B cell (primary cell): Measurements from ENCODE around the gene PGAP3. TPM values are rescaled to one million over a fixed set of nuclear protein-coding genes. Genes with fewer than 3 reads are reported as not detected.
A peak's percentile ranks its signal among the peaks of the same experiment; 100 is the strongest.

Experiments
- ATAC-seq: fragments of 200-7000 bp; cut with Tn5 transposase; one replicate; pipeline ENCODE4 v1.10.0; 2021; ENCODE audit warnings: low read depth, mild to moderate bottlenecking, moderate number of reproducible peaks, moderate library complexity
- CTCF ChIA-PET: fragments of 350-600 bp; sonication (Branson Sonifier 250); formaldehyde crosslinking; loops from one replicate; lab custom pipeline; 2021; ENCODE audit warnings: antibody characterized with exemption, inconsistent platforms; lab: Charles Lee
- POLR2A ChIA-PET: fragments of 350-600 bp; sonication (Branson Sonifier 250); formaldehyde crosslinking; loops from one replicate; lab custom pipeline; 2021; ENCODE audit warnings: antibody characterized with exemption; lab: Charles Lee
- DNase-seq: peaks from one replicate; pipeline ENCODE4 v3.0.0; 2013
- H2AFZ ChIP-seq: 2 replicates; pipeline ENCODE4 v1.6.1; 2012; ENCODE audit warnings: mild to moderate bottlenecking, low read depth, low read length; ENCODE audit not compliant: insufficient read depth, poor library complexity, severe bottlenecking
- H3K27ac ChIP-seq, 2 donors: 1 replicate in 1 of 2; 2 replicates in 1 of 2; pipeline ENCODE4 v1.5.1; 2012 to 2013; ENCODE audit warnings: low read length in 2 of 2, mild to moderate bottlenecking in 2 of 2, moderate library complexity in 1 of 2
- H3K27me3 ChIP-seq, 4 experiments: fragments of 200-600 bp in 1 of 4; sonication (generic) in 1 of 4; replicated peaks in 1 of 4; 1 replicate in 2 of 4; 2 replicates in 2 of 4; pipeline versions ENCODE4 v1.6.1 to v1.7.0; 2013 to 2016; ENCODE audit warnings: low read length in 3 of 4, mild to moderate bottlenecking in 2 of 4, mixed read lengths in 1 of 4, moderate library complexity in 1 of 4; ENCODE audit not compliant: insufficient read depth in 4 of 4, control insufficient read depth in 3 of 4; ENCODE audit errors: control extremely low read depth in 1 of 4
- H3K36me3 ChIP-seq, 2 experiments: replicated peaks in 1 of 2; 1 replicate in 1 of 2; 2 replicates in 1 of 2; pipeline versions ENCODE4 v1.6.1 to v1.7.1; 2013; ENCODE audit warnings: low read length in 1 of 2; ENCODE audit not compliant: insufficient read depth in 2 of 2, control insufficient read depth in 1 of 2; ENCODE audit errors: control extremely low read depth in 1 of 2, extremely low read depth in 1 of 2
- H3K4me1 ChIP-seq, 2 donors: fragments of 200-600 bp in 1 of 2; sonication (generic) in 1 of 2; 1 replicate in 1 of 2; 2 replicates in 1 of 2; pipeline versions ENCODE4 v1.5.1 to v1.6.1; 2013 to 2017; ENCODE audit warnings: low read length in 2 of 2; ENCODE audit not compliant: control insufficient read depth in 2 of 2, insufficient read depth in 2 of 2
- H3K4me2 ChIP-seq: replicated peaks from 2 replicates; pipeline ENCODE3; 2012; ENCODE audit warnings: mild to moderate bottlenecking, low read depth, low read length; ENCODE audit not compliant: poor library complexity, severe bottlenecking
- H3K4me3 ChIP-seq, 5 experiments: fragments of 200-600 bp in 1 of 5; sonication (generic) in 1 of 5; 1 replicate in 3 of 5; 2 replicates in 2 of 5; pipeline versions ENCODE4 v1.5.1 to v1.7.0; 2011 to 2016; ENCODE audit warnings: low read length in 4 of 5, mild to moderate bottlenecking in 4 of 5, low read depth in 2 of 5, control low read depth in 1 of 5, moderate library complexity in 1 of 5; ENCODE audit not compliant: insufficient read depth in 1 of 5; ENCODE audit errors: control extremely low read depth in 1 of 5, extremely low read depth in 1 of 5
- H3K79me2 ChIP-seq: fragments of 200-600 bp; sonication (generic); one replicate; pipeline ENCODE4 v1.6.0; 2016; ENCODE audit warnings: low read length; ENCODE audit not compliant: control insufficient read depth, insufficient read depth
- H3K9ac ChIP-seq: fragments of 200-600 bp; sonication (generic); 2 replicates; pipeline ENCODE4 v1.6.1; 2017; ENCODE audit warnings: mild to moderate bottlenecking, low read length, moderate library complexity
- H3K9me3 ChIP-seq, 3 donors: one replicate each; pipeline versions ENCODE4 v1.6.1 to v1.7.1; 2013; ENCODE audit warnings: low read length in 2 of 3; ENCODE audit not compliant: control insufficient read depth in 2 of 3, insufficient read depth in 1 of 3; ENCODE audit errors: control extremely low read depth in 1 of 3
- H4K20me1 ChIP-seq: 2 replicates; pipeline ENCODE4 v1.6.0; 2012; ENCODE audit warnings: mild to moderate bottlenecking, low read length; ENCODE audit not compliant: insufficient read depth, control insufficient read depth, poor library complexity, severe bottlenecking
- H3K27ac Mint-ChIP-seq: one replicate; pipeline ENCODE4 v1.8.0; 2021; ENCODE audit warnings: mixed read lengths
- H3K27me3 Mint-ChIP-seq: one replicate; pipeline ENCODE4 v1.8.0; 2021; ENCODE audit warnings: mixed read lengths
- H3K4me1 Mint-ChIP-seq: one replicate; pipeline ENCODE4 v1.8.0; 2021; ENCODE audit warnings: mixed read lengths
- H3K4me3 Mint-ChIP-seq: one replicate; pipeline ENCODE4 v1.8.0; 2021; ENCODE audit warnings: mixed read lengths
- H3K9me3 Mint-ChIP-seq: one replicate; pipeline ENCODE4 v1.8.0; 2022; ENCODE audit warnings: mixed read lengths; ENCODE audit not compliant: insufficient read depth
- CTCF ChIP-seq: fragments of 200-600 bp; IDR thresholded peaks from one replicate; pipeline ENCODE4 v1.8.0; 2022; ENCODE audit warnings: antibody characterized with exemption, mild to moderate bottlenecking
- EZH2 ChIP-seq: IDR thresholded peaks from 2 replicates; pipeline ENCODE4 v1.6.1; 2012; ENCODE audit warnings: borderline replicate concordance, low read depth, mild to moderate bottlenecking, moderate library complexity, low read length; ENCODE audit not compliant: insufficient read depth, poor library complexity, severe bottlenecking
- WGBS: methylation state at CpG from one replicate; pipeline ENCODE4 v1.1.5; 2013; ENCODE audit warnings: missing lambda C conversion rate; ENCODE audit not compliant: insufficient coverage; 5-methylcytosine and 5-hydroxymethylcytosine counted together
- intact Hi-C: fragments of 100-400 bp; cut with micrococcal nuclease; formaldehyde crosslinking; loops from one replicate; pipeline ENCODE4 v1.10.0; 2022
- polyA plus RNA-seq: library from polyadenylated mRNA; depleted of rRNA; stranded (reverse); fragments of >200 nt; gene quantifications from 2 replicates; pipeline ENCODE4 v1.2.3, GENCODE V29; 2012
- total RNA-seq, 2 donors: library from RNA; stranded (reverse); fragments of 120-200 nt in 1 of 2; gene quantifications; 1 replicate in 1 of 2; 2 replicates in 1 of 2; pipeline versions ENCODE4 v1.2.3 to v1.2.4, GENCODE V29; 2013 to 2022

PGAP3 gene
- total and polyA plus RNA-seq, 2 donors (not counting 1 experiment from before 2014, with no cell fraction given) = 27.4 to 34.3 TPM

GRCh38 chr17:39677542-39678339 lies 10.1 kb downstream of the PGAP3 start:
- Histone ChIP-seq H2AFZ (no peak overlapping the region), H3K27me3 (no peaks in the 10 kb centered on the region), H3K79me2 (no peaks in the 10 kb centered on the region), H3K9me3 (peaks cover 0 to 3% (median 0%) of the 10 kb centered on the region in 3 donors), H4K20me1 (no peaks in the 10 kb centered on the region), H3K36me3 (peaks cover 0 to 5% of the 10 kb centered on the region in 2 experiments), H3K4me2 (peak overlapping the region; percentile 34), H3K4me3 (no peak overlapping the region), H3K27ac (peak overlapping the region; percentile 64 to 94), H3K9ac (no peak overlapping the region), H3K4me1 (peaks cover 75 to 82% of the 10 kb centered on the region in 2 donors)
- no peak for DNase-seq
- Mint-ChIP-seq H3K9me3 (no peaks in the 10 kb centered on the region), H3K4me3 (peak overlapping the region; percentile 68), H3K27me3 (no peaks in the 10 kb centered on the region), H3K27ac (peak overlapping the region; percentile 98), H3K4me1 (peaks cover 75% of the 10 kb centered on the region)
- no peak for TF ChIP-seq CTCF
- TF ChIP-seq EZH2 = no peak
- intact Hi-C loops = loop anchor here (5.0 kb wide), 1 partner anchor 75 kb away; no protein-coding TSS in a partner anchor
- no peak for ATAC-seq
- CTCF ChIA-PET = interaction anchor here (0.6 to 7.6 kb wide), 6 partner anchors 7 to 56 kb away, joined by 3 to 48 read pairs (median 10); partner anchors contain the start of genes PGAP3 and PNMT
- POLR2A ChIA-PET = interaction anchor here (2.2 to 3.6 kb wide), 2 partner anchors 10 to 11 kb away, joined by 7 to 11 read pairs; partner anchors contain the start of gene PGAP3
- WGBS = 45% methylated on average over 12 of the region's 13 CpGs
